ENCODE results near the gene LIN28A.

GRCh38 chr1:26418865-26419349, 8.3 kb downstream of the LIN28A start:
- no peak for TF ChIP-seq POLR2A (IDR thresholded peaks at IDR 0.05)
- no peak for TF ChIP-seq EP300 (IDR thresholded peaks at IDR 0.05)

Data from tibial nerve (tissue), 3 donors.